ENCODE data around the gene TSR3. TPM values are rescaled to one million over a fixed set of nuclear protein-coding genes. Genes with fewer than 3 reads are reported as not detected.
"Not testable (repeated sequence)": the region's sequence is repeated elsewhere in the genome, so short reads cannot be mapped to it uniquely, and the experiment has no call there.

TSR3 gene
- polyA plus RNA-seq, 12 donors, result 32.5 to 53.9 (median 42.2) TPM; not detected in 1

GRCh38 chr16:1328136-1328535 lies 23.5 kb downstream of the TSR3 start:
- not testable (repeated sequence) for DNase-seq

DNA sequence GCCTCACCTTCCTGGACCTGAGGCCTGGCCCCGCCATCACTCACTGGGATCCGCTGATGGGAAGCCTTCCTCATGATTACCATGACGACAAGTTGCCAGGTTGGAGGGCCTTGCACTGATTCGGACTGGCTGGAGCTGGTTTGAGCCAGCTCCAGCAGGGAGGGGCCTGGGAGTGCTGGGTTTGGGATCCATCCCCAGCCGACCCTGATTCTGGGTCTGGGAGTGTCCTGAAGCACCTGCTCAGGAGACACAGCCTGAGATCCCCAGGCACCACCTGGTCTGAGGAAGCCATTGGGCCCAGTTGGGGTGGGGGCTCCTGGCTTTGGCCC lies 24.1 kb downstream of the TSR3 start:
- no peak for DNase-seq

DNA sequence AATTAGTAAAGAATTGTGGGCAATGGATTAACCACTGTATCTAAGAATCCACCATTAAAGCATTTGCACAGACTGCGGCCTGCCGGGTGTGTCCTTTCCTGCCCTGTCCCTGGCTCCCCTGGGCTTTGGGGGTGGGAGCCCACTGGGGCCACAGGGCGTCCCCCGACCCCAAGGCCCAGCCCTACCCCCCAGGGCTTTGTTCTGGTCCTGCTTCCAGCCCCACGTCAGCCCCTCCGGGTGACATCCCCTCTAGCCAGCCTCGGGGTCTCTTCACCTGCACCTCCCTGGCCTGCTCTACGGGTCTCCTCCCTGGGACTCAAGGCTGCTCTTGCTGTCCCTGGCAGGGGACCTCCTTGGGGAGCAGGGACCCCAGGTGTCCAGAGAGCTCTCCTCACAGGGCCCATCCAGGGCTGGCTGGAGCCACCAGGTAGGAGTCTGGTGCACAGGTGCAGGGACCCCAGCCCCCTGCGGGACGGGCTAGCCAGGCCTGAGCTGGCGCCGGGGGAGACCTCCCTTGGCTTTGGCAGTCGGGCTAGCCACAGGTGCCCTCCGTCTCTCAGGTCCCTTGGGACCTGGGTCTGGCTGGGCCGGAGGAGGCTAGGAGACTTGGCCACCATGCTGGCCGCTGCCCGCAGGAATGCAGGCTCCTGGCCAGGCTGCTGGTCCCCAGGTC lies 24.6 kb downstream of the TSR3 start:
- no peak for DNase-seq

DNA sequence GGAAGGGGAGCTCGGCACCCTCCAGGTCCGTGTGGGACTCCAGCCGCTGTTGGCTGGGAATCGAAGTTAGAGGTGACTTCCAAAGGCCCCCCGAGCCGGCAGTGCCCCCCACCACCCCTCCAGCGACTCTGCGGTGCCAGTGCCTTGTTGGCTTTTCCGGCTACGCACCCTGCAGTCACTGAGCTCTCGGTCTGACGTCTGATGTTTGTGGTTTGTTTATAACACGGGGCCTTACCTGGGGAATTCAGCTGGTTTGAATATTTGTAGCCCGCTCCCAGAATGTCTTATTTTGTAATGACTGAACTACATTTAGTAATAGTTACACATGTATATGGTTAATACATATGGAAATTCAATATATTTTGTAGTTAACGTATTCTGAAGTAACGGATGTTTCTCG lies 25.3 kb downstream of the TSR3 start:
- DNase-seq, result no peak

DNA sequence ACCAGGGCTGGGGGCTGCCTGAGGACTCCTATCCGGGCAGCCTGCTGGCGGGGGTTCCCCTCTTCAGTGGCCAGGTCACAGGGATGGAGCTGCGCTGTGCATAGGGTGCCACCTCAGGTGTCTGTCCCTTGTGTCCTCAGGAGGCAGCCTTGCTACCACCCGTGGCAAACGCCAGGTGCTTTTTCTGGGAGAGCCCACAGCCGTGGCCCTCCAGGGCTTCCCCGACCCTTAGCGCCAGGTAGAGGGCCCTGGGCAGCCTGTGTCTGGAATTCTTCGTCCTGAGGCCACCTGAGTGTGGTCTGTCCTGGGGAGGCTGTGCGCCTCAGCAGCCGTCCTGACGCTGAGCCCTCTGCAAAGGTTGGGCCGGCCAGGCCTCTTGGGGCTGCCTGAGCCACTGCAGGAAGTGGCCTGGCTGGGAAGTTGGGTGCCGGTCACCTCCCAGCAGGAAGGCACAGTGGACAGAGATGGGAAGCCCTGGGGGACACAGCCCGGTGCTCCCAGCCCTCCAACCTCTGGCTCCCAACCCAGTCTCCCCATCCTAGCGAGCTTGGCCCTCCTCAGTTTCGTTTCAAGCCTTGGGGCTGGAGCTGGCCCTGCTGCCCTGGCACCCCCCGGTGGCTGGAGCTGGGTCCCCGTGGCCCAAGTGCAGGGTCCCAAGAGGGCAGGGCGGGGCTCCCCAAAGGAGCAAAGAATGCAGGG lies 25.9 kb downstream of the TSR3 start:
- DNase-seq, result no peak

- no peak for DNase-seq
These were observed 26.4 kb downstream of the TSR3 start for GRCh38 chr16:1325261-1325660.

GRCh38 chr16:1324286-1324826 lies 27.3 kb downstream of the TSR3 start:
- DNase-seq, result no peak

GRCh38 chr16:1323296-1324239 lies 28.1 kb downstream of the TSR3 start:
- DNase-seq, result no peak

GRCh38 chr16:1322407-1322806 lies 29.3 kb downstream of the TSR3 start:
- DNase-seq, result no peak

DNA sequence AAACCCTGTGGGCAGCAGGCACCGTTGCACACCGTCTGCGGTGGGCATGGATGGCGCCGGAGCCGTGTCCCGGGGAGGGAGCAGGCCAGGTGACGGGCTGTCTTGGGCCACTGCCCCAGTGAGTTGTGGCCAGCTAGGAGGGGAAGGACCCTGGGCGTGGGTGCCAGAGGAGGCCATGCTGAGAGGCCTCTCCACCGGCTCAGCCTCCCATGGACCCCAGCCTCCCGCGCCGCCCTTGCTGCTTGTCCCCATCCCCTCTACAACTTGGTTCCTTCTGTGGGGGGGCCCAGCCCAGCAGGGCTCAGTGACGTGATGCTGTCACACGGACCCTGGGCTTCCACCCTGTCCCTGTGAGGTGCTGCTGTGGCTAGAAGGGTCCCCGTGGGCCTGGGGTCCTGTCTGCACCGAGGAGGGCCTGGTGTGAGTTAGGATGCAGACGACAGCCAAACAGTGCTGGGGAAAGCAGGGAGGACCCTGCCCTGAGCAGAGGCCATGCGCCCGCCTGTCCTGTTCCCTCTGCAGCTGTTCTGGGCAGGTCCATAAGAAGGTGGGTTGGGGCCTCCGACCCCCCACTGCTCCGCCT lies 30.9 kb downstream of the TSR3 start:
- DNase-seq, result no peak

- DNase-seq, result no peak
These were observed 31.6 kb downstream of the TSR3 start for GRCh38 chr16:1320097-1320496.

GRCh38 chr16:1319041-1319440 lies 32.6 kb downstream of the TSR3 start:
- DNase-seq, result no peak

GRCh38 chr16:1318268-1318545 lies 33.5 kb downstream of the TSR3 start:
- no peak for DNase-seq

DNA sequence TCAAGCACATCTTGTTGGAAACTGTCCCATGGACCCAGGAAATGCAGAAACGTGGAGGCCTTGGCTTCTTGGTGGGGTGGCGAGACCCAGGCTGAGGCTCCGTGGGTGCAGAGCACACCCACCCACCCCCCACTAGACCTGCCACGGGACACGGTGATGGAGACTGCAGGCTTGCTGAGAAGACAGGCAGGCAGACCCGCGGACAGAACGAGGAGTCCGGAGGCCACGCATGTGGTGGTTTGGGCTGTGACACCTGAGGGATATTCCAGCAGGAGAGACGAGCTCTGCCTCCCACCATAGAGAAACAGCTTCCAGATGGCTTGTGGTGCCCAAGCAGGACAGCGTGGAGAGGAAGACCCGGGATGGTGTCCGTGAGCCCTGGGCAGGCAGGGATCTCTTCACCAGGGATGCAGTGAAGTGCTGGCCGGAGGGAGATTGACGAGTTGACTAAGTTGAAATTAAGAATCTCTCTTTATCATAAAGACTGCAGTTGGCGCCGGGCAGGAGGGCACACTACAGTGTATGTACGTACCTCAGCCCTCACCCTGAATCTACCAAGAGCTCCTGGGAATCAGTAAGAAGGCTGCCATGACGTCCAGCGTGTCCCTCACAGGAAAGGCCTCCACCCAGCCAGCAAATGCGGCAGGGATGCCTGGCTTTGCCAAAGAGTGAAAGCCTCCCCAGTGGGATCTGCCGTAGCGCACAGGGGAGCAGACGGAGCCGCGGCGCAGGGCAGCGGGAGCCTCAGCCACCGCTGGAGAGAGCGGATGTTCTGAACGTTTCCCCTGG lies 34.0 kb downstream of the TSR3 start:
- no peak for DNase-seq

DNA sequence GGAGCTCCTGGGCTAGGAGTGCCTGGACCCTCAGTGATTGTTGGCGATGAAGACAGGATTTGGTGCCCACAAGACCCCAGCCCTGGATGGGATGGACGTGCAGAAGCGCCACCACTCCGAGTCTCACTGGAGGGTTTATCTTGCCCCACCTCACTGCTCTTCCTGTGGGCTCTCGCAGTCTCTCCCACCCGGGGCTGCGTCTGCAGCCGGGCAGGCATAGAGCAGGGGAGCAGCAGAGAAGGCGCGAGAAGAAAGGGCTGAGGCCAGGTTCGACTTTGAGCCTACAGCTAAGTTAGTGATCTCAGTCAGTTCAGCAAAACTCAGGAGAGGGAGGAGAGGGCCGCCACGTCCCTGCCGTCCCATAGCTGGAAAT lies 35.7 kb downstream of the TSR3 start:
- DNase-seq, result no peak

GRCh38 chr16:1315081-1316032 lies 36.3 kb downstream of the TSR3 start:
- no peak for DNase-seq

GRCh38 chr16:1314399-1315068 lies 37.1 kb downstream of the TSR3 start:
- DNase-seq, result no peak

DNA sequence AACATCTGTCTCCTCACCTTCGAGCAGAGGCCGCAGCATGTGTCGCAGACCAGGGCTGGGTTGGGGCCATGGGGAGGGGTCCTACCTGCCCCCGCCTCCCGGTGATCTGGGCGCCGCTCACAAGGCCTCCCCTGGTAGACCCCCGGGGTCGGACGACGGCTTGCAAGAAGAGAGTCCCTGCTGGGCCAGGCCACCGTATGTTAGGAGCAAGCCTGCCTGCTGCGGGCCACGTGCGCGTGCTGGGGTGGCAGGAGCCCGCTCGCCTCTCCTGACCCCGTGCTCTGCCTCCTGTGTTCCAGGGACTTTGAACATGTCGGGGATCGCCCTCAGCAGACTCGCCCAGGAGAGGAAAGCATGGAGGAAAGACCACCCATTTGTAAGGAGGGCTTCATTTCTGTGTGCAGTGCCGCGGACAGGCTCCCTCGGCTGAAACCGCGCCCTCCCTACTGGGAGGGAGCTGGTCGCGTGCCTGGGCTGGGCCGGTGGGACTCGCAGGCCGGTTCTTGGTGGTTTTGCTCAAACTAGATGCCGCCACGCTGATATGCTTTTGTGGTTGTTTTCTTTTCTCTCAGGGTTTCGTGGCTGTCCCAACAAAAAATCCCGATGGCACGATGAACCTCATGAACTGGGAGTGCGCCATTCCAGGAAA lies 37.8 kb downstream of the TSR3 start:
- no peak for DNase-seq

- DNase-seq, result no peak
These were observed 38.8 kb downstream of the TSR3 start for GRCh38 chr16:1312903-1313302.
